Keratinocyte (primary cell): ENCODE results near the gene DNAJC25. TPM values are rescaled to one million over a fixed set of nuclear protein-coding genes. Genes with fewer than 3 reads are reported as not detected.
"Not testable (repeated sequence)": the region's sequence is repeated elsewhere in the genome, so short reads cannot be mapped to it uniquely, and the experiment has no call there.

ENCODE experiments used
- DNase-seq: peaks from one replicate; pipeline ENCODE4 v3.0.0-alpha.2; 2011; ENCODE audit warnings: low read depth, missing footprints, low spot score
- FAIRE-seq: peaks from 2 replicates; lab custom pipeline; 2011; peaks lifted over from hg19 to GRCh38; lab: Jason Lieb, UNC
- H2AFZ ChIP-seq: 2 replicates; pipeline ENCODE4 v1.6.0; 2012; ENCODE audit warnings: low read length, control low read depth, inconsistent platforms; ENCODE audit not compliant: control insufficient read depth
- H3K27ac ChIP-seq: 2 replicates; pipeline ENCODE4 v1.5.1; 2011; ENCODE audit warnings: low read length; ENCODE audit not compliant: control insufficient read depth, insufficient read depth
- H3K27me3 ChIP-seq: 3 replicates; pipeline ENCODE4 v1.6.0; 2011; ENCODE audit warnings: low read length; ENCODE audit not compliant: control insufficient read depth, insufficient read depth; ENCODE audit errors: extremely low read depth
- H3K36me3 ChIP-seq, 2 experiments: 2 replicates in 1 of 2; 3 replicates in 1 of 2; pipeline ENCODE4 v1.5.1; 2011; ENCODE audit warnings: low read length in 2 of 2, mild to moderate bottlenecking in 1 of 2; ENCODE audit not compliant: control insufficient read depth in 2 of 2, insufficient read depth in 2 of 2; ENCODE audit errors: extremely low read depth in 1 of 2
- H3K4me1 ChIP-seq: 3 replicates; pipeline ENCODE4 v1.5.1; 2011; ENCODE audit warnings: low read length; ENCODE audit not compliant: control insufficient read depth, insufficient read depth; ENCODE audit errors: extremely low read depth
- H3K4me2 ChIP-seq: 3 replicates; pipeline ENCODE4 v1.6.0; 2011; ENCODE audit warnings: low read depth, low read length; ENCODE audit not compliant: control insufficient read depth, insufficient read depth; ENCODE audit errors: extremely low read depth
- H3K4me3 ChIP-seq, 3 experiments: fragments of 200-600 bp in 1 of 3; sonication (generic) in 1 of 3; 2 replicates in 2 of 3; 3 replicates in 1 of 3; pipeline ENCODE4 v1.5.1; 2011 to 2016; ENCODE audit warnings: low read length in 3 of 3, mild to moderate bottlenecking in 3 of 3, control low read depth in 2 of 3, inconsistent platforms in 1 of 3, low read depth in 1 of 3, mixed read lengths in 1 of 3, mixed run types in 1 of 3, moderate library complexity in 1 of 3; ENCODE audit not compliant: control insufficient read depth in 2 of 3, insufficient read depth in 2 of 3; ENCODE audit errors: extremely low read depth in 1 of 3
- H3K79me2 ChIP-seq: 2 replicates; pipeline ENCODE4 v1.6.0; 2012; ENCODE audit warnings: low read length; ENCODE audit not compliant: control insufficient read depth, insufficient read depth
- H3K9ac ChIP-seq: 3 replicates; pipeline ENCODE4 v1.6.0; 2011; ENCODE audit warnings: low read length; ENCODE audit not compliant: control insufficient read depth, insufficient read depth; ENCODE audit errors: extremely low read depth
- H3K9me1 ChIP-seq: 3 replicates; pipeline ENCODE4 v1.6.0; 2011; ENCODE audit warnings: low read length; ENCODE audit not compliant: control insufficient read depth, insufficient read depth; ENCODE audit errors: extremely low read depth
- H3K9me3 ChIP-seq: 2 replicates; pipeline ENCODE4 v1.5.1; 2012; ENCODE audit warnings: low read depth, low read length; ENCODE audit not compliant: control insufficient read depth
- H4K20me1 ChIP-seq: 3 replicates; pipeline ENCODE4 v1.6.0; 2011; ENCODE audit warnings: low read length; ENCODE audit not compliant: control insufficient read depth, insufficient read depth; ENCODE audit errors: extremely low read depth
- EZH2 ChIP-seq: IDR thresholded peaks from one replicate; pipeline ENCODE4 v1.6.1; 2012; ENCODE audit warnings: inconsistent platforms, mild to moderate bottlenecking, low read length, moderate library complexity
- dilution Hi-C: fragments of 300-500 bp; cut with MboI; formaldehyde crosslinking; loops from one replicate; pipeline ENCODE4 v1.7.0; 2020; ENCODE audit warnings: low sequenced_read_pairs; ENCODE audit not compliant: extremely low pct_ligation_motif_present
- polyA plus RNA-seq, 5 experiments: library from polyadenylated mRNA; depleted of rRNA in 3 of 5; stranded (reverse) in 3 of 5; stranded (forward) in 1 of 5; unstranded in 1 of 5; fragments of >200 nt; gene quantifications; 1 replicate in 1 of 5; 2 replicates in 3 of 5; 3 replicates in 1 of 5; pipeline versions ENCODE4 v1.2.1 to v1.2.3, GENCODE V29; 2011 to 2012; ENCODE audit warnings: missing spikeins in 2 of 5, low read depth in 1 of 5, low replicate concordance in 1 of 5
- TF ChIP-seq, protein P1 (sequence below), 3 experiments: IDR thresholded peaks in 1 of 3; conservative IDR thresholded peaks in 1 of 3; optimal IDR thresholded peaks in 1 of 3; 2 replicates in 2 of 3; 3 replicates in 1 of 3; pipeline versions ENCODE3 to v1.5.1; 2011; ENCODE audit warnings: low read length in 3 of 3, mild to moderate bottlenecking in 3 of 3, moderate library complexity in 2 of 3, control low read depth in 1 of 3, inconsistent platforms in 1 of 3; ENCODE audit not compliant: insufficient read depth in 2 of 3; ENCODE audit errors: extremely low read depth in 1 of 3

DNAJC25 gene
- polyA plus RNA-seq, 1 donor (not counting 4 experiments of a cell fraction or from before 2014, with no cell fraction given): 7.3 TPM

DNA sequence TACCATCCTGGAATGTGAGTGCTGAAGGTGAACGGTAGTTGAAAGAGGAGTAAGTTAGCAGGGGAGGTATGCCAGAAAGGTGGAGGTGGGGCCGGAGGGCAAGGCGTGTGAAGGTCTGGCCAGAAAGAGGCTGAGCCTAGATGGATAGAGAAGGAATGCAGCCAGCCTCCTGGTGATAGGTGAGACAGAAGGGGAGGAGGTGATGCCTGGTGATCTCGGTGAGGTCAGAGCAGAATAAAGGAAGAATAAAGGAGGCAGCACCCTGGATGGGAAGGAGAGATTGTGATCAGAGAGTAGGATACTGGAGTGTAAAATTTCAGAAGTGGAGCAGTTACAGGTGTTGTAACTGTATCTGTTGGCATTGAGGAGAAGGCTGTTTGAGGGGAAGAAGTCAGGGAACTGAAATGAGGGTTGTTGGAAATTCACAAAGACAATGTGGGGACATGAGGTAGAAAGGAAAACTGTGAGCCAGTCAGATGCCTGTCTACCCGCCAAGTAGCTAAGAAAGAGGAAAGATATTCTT is 32.2 kb downstream of the DNAJC25 start:
- H3K9ac ChIP-seq: peak overlapping the region; percentile 74
- peak; percentile 88 for FAIRE-seq

GRCh38 chr9:111668026-111668573 is 37.0 kb downstream of the DNAJC25 start:
- Histone ChIP-seq H3K27me3 (no peaks in the 10 kb centered on the region), H3K9me3 (no peaks in the 10 kb centered on the region), H2AFZ (no peak overlapping the region), H3K4me3 (no peak overlapping the region), H3K9ac (no peak overlapping the region), H3K9me1 (no peaks in the 10 kb centered on the region), H3K4me2 (no peak overlapping the region), H3K79me2 (peaks cover 22% of the 10 kb centered on the region), H4K20me1 (peaks cover 3% of the 10 kb centered on the region), H3K27ac (no peak overlapping the region), H3K4me1 (peaks cover 5% of the 10 kb centered on the region), H3K36me3 (peaks cover 7 to 12% of the 10 kb centered on the region in 2 experiments)
- DNase-seq (no peak), FAIRE-seq (no peak)
- dilution Hi-C loops: no loop called here
- no peak for TF ChIP-seq EZH2

More for the DNA sequence above, 32.2 kb downstream of the DNAJC25 start:
- dilution Hi-C loops: no loop called here
- no peak overlapping the region for H3K27ac ChIP-seq
- TF ChIP-seq EZH2: no peak
- TF ChIP-seq, protein P1, sequence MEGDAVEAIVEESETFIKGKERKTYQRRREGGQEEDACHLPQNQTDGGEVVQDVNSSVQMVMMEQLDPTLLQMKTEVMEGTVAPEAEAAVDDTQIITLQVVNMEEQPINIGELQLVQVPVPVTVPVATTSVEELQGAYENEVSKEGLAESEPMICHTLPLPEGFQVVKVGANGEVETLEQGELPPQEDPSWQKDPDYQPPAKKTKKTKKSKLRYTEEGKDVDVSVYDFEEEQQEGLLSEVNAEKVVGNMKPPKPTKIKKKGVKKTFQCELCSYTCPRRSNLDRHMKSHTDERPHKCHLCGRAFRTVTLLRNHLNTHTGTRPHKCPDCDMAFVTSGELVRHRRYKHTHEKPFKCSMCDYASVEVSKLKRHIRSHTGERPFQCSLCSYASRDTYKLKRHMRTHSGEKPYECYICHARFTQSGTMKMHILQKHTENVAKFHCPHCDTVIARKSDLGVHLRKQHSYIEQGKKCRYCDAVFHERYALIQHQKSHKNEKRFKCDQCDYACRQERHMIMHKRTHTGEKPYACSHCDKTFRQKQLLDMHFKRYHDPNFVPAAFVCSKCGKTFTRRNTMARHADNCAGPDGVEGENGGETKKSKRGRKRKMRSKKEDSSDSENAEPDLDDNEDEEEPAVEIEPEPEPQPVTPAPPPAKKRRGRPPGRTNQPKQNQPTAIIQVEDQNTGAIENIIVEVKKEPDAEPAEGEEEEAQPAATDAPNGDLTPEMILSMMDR (optimal IDR thresholded peaks at IDR 0.05 in 1 of 3, IDR thresholded peaks at IDR 0.05 in 1 of 3, conservative IDR thresholded peaks at IDR 0.05 in 1 of 3; ENCODE audit: extremely low read depth in 1 of 3, insufficient read depth in 2 of 3, low read length in 3 of 3): no peak
- H3K4me3 ChIP-seq: peak overlapping the region; percentile 56 to 94 (median 94)
- H3K9me1 ChIP-seq: no peaks in the 10 kb centered on the region
- no peak overlapping the region for H2AFZ ChIP-seq
- peaks cover 35% of the 10 kb centered on the region for H3K79me2 ChIP-seq
- H3K36me3 ChIP-seq: peaks cover 5 to 12% of the 10 kb centered on the region in 2 experiments
- H4K20me1 ChIP-seq: peaks cover 3% of the 10 kb centered on the region
- no peaks in the 10 kb centered on the region for H3K27me3 ChIP-seq
- H3K4me1 ChIP-seq: peaks cover 19% of the 10 kb centered on the region
- DNase-seq: peak; percentile 60
- no peaks in the 10 kb centered on the region for H3K9me3 ChIP-seq
- peak overlapping the region; percentile 100 for H3K4me2 ChIP-seq

DNA sequence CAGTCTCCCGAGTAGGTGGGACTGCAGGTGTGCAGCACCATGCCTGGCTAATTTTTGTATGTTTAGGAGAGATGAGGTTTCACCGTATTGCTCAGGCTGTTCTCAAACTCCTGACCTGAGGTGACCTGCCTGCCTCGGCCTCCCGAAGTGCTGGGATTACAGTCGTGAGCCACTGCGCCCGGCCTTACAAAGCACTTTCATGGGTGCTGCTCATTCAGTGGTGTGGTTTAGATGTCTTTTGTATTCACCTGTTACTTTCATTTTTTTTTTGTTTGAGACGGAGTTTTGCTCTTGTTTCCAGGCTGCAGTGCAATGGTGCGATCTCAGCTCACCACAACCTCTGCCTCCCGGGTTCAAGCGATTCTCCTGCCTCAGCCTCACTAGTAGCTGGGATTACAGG is 37.5 kb downstream of the DNAJC25 start:
- H2AFZ ChIP-seq, H3K9me3 ChIP-seq, H3K27ac ChIP-seq, H3K9ac ChIP-seq, FAIRE-seq, H3K27me3 ChIP-seq, H3K4me2 ChIP-seq, dilution Hi-C loops, H4K20me1 ChIP-seq, DNase-seq, H3K9me1 ChIP-seq, H3K4me3 ChIP-seq, H3K4me1 ChIP-seq: not testable (repeated sequence)
- peaks cover 18% of the 10 kb centered on the region for H3K79me2 ChIP-seq
- H3K36me3 ChIP-seq: peaks cover 7 to 12% of the 10 kb centered on the region in 2 experiments
